ENCODE measurements around the gene CIROP. TPM values are rescaled to one million over a fixed set of nuclear protein-coding genes. Genes with fewer than 3 reads are reported as not detected.

The CIROP gene
- total RNA-seq, 4 donors from 2014 or later: 0.19 TPM; not detected in 3

- intact Hi-C loops (cut with DNase I): no loop called here
- peak overlapping the region; percentile 29 to 64 (median 54) for H3K27ac ChIP-seq (replicated peaks in 1 of 4)
- TF ChIP-seq CTCF (IDR thresholded peaks at IDR 0.05) (no peak), EP300 (IDR thresholded peaks at IDR 0.05) (no peak), POLR2A (IDR thresholded peaks at IDR 0.05; ENCODE audit: low read depth) (no peak), POLR2AphosphoS5 (IDR thresholded peaks at IDR 0.05) (no peak)
Measured at GRCh38 chr14:23131482-23131881, 26.7 kb upstream of the CIROP start.

GRCh38 chr14:23130871-23131270 lies 26.1 kb upstream of the CIROP start:
- Histone ChIP-seq H3K27me3 (no peaks in the 10 kb centered on the region), H3K4me3 (no peak overlapping the region), H3K9me3 (no peaks in the 10 kb centered on the region), H3K4me1 (peaks cover 0 to 28% (median 27%) of the 10 kb centered on the region in 4 donors), H3K27ac (replicated peaks in 1 of 4) (peak overlapping the region; percentile 29 to 64 (median 54)), H3K36me3 (peaks cover 18 to 65% (median 54%) of the 10 kb centered on the region in 4 donors)
- DNase-seq (ENCODE audit: extremely low spot score): no peak
- TF ChIP-seq POLR2AphosphoS5 (IDR thresholded peaks at IDR 0.05): peak; percentile 32 to 34
- TF ChIP-seq POLR2A (IDR thresholded peaks at IDR 0.05; ENCODE audit: low read depth): no peak
- intact Hi-C loops (cut with DNase I): no loop called here
- 43% methylated on average over 3 of the region's 3 CpGs for WGBS

More at GRCh38 chr14:23131482-23131881, 26.7 kb upstream of the CIROP start:
- no peak for DNase-seq (ENCODE audit: extremely low spot score)
- Histone ChIP-seq H3K36me3 (peaks cover 18 to 68% (median 58%) of the 10 kb centered on the region in 4 donors), H3K9me3 (no peaks in the 10 kb centered on the region), H3K4me3 (no peak overlapping the region), H3K4me1 (peaks cover 0 to 22% (median 22%) of the 10 kb centered on the region in 4 donors), H3K27me3 (no peaks in the 10 kb centered on the region)
- 76% methylated on average over 5 of the region's 5 CpGs for WGBS

GRCh38 chr14:23129759-23130316 lies 25.0 kb upstream of the CIROP start:
- no peak for DNase-seq (ENCODE audit: extremely low spot score)
- TF ChIP-seq POLR2AphosphoS5 (IDR thresholded peaks at IDR 0.05) (no peak), CTCF (IDR thresholded peaks at IDR 0.05) (no peak), POLR2A (IDR thresholded peaks at IDR 0.05; ENCODE audit: low read depth) (no peak), EP300 (IDR thresholded peaks at IDR 0.05) (no peak)
- H3K27ac ChIP-seq (replicated peaks in 1 of 4): peak overlapping the region; percentile 29 to 64 (median 54)
- WGBS: 97% methylated on average over 7 of the region's 7 CpGs
- H3K9me3 ChIP-seq: no peaks in the 10 kb centered on the region
- intact Hi-C loops (cut with DNase I): loop anchor here (10.0 kb wide), 1 partner anchor 175 kb away; the partner anchor contains the start of genes BCL2L2 and PPP1R3E
- no peak overlapping the region for H3K4me3 ChIP-seq
- no peaks in the 10 kb centered on the region for H3K27me3 ChIP-seq
- peaks cover 0 to 31% (median 30%) of the 10 kb centered on the region in 4 donors for H3K4me1 ChIP-seq
- peaks cover 18 to 63% (median 53%) of the 10 kb centered on the region in 4 donors for H3K36me3 ChIP-seq

- H3K4me1 ChIP-seq: peaks cover 0 to 31% (median 30%) of the 10 kb centered on the region in 4 donors
- intact Hi-C loops (cut with DNase I): loop anchor here (10.0 kb wide), 1 partner anchor 176 kb away; the partner anchor contains the start of genes BCL2L2 and PPP1R3E
- WGBS: 83% methylated on average over 7 of the region's 7 CpGs
- no peaks in the 10 kb centered on the region for H3K27me3 ChIP-seq
- TF ChIP-seq EP300 (IDR thresholded peaks at IDR 0.05) (no peak), POLR2A (IDR thresholded peaks at IDR 0.05; ENCODE audit: low read depth) (no peak), POLR2AphosphoS5 (IDR thresholded peaks at IDR 0.05) (no peak), CTCF (IDR thresholded peaks at IDR 0.05) (no peak)
- peak overlapping the region in 3 of 4 donors; percentile 29 to 64 (median 57) for H3K27ac ChIP-seq (replicated peaks in 1 of 4)
- peaks cover 18 to 63% (median 53%) of the 10 kb centered on the region in 4 donors for H3K36me3 ChIP-seq
- no peaks in the 10 kb centered on the region for H3K9me3 ChIP-seq
- DNase-seq (ENCODE audit: extremely low spot score): no peak
- no peak overlapping the region for H3K4me3 ChIP-seq
Measured at GRCh38 chr14:23128969-23129758, 24.4 kb upstream of the CIROP start.

GRCh38 chr14:23127861-23128260 lies 23.1 kb upstream of the CIROP start:
- H3K4me3 ChIP-seq: no peak overlapping the region
- no peak overlapping the region for H3K27ac ChIP-seq (replicated peaks in 1 of 4)
- intact Hi-C loops (cut with DNase I): loop anchor here (10.0 kb wide), 1 partner anchor 177 kb away; the partner anchor contains the start of genes BCL2L2 and PPP1R3E
- DNase-seq (ENCODE audit: extremely low spot score): no peak
- WGBS: 93% methylated on average over 2 of the region's 3 CpGs
- TF ChIP-seq EP300 (IDR thresholded peaks at IDR 0.05): no peak
- no peak for TF ChIP-seq POLR2A (IDR thresholded peaks at IDR 0.05; ENCODE audit: low read depth)
- TF ChIP-seq CTCF (IDR thresholded peaks at IDR 0.05): no peak
- no peak for TF ChIP-seq POLR2AphosphoS5 (IDR thresholded peaks at IDR 0.05)
- no peaks in the 10 kb centered on the region for H3K9me3 ChIP-seq
- H3K36me3 ChIP-seq: peaks cover 18 to 57% (median 52%) of the 10 kb centered on the region in 4 donors
- no peaks in the 10 kb centered on the region for H3K27me3 ChIP-seq
- peaks cover 6 to 41% (median 37%) of the 10 kb centered on the region in 4 donors for H3K4me1 ChIP-seq
